GM21723 (cell line): ENCODE data around the gene NT5DC3.

ENCODE experiments used
- ATAC-seq: cut with Tn5 transposase; IDR thresholded peaks from one replicate; pipeline ENCODE4 v1.9.1; 2021; ENCODE audit warnings: mild to moderate bottlenecking, moderate library complexity; ENCODE audit not compliant: unreplicated experiment

NT5DC3 gene

GRCh38 chr12:103840876-103841689, at the start of gene NT5DC3:
Gene NT5DC3 (minus strand): TSS chr12:103841234. CDS start chr12:103841156, 78 bp downstream.
- ATAC-seq = peak; percentile 74

- no peak for ATAC-seq
These were observed 46.7 kb upstream of the NT5DC3 start for GRCh38 chr12:103887738-103888137.

DNA sequence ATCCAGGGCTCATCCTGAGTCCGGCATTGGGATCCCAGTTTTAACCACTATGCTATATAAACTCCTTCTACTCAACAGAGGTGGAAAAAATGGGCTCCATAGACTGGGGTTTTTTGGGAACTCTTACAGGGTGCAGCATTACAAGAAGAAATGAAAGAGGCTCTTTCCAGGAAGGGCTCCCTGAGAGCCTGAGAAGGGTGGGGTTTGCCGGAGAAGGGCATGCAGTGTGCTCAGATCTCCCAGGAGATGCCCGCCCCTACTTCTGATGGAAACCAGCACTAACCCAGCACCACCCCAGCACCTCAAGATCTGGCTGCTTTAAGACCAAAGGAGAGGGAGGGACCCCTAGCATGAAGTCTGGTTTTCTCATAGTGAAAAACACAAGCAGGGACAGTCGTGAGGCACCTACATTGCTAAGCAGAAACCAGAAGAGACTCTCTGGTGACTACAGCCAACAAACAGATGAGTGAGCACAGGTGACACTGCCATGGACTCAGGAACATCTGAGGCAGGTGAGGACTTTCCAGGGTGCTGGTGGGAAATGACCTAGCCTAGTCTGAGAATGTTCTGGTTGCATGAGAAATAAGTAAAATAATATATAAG, 45.3 kb upstream of the NT5DC3 start:
- no peak for ATAC-seq

- no peak for ATAC-seq
These were observed 43.3 kb upstream of the NT5DC3 start for GRCh38 chr12:103884316-103884715.

DNA sequence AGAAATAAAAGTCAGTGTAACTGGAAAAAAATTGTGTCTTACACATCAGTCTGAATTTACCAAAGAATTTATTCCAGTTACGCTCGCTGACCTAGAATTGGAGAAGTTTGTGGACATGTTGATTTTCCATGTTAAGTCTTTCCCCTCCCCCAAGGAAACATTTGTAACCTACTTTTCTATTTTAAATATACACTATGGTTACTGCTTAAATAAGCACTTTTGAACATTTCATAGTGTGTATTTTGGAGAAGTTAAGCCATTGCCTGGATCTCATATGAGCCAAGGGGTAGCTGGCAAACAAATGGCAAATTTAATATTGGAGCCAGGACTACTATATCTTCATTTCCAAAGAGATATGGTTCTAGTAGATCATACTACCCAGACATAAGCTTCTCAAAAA, 42.9 kb upstream of the NT5DC3 start:
- no peak for ATAC-seq

- ATAC-seq = no peak
These were observed 42.0 kb upstream of the NT5DC3 start for GRCh38 chr12:103882861-103883596.

- no peak for ATAC-seq
These were observed 40.2 kb upstream of the NT5DC3 start for GRCh38 chr12:103881261-103881660.

DNA sequence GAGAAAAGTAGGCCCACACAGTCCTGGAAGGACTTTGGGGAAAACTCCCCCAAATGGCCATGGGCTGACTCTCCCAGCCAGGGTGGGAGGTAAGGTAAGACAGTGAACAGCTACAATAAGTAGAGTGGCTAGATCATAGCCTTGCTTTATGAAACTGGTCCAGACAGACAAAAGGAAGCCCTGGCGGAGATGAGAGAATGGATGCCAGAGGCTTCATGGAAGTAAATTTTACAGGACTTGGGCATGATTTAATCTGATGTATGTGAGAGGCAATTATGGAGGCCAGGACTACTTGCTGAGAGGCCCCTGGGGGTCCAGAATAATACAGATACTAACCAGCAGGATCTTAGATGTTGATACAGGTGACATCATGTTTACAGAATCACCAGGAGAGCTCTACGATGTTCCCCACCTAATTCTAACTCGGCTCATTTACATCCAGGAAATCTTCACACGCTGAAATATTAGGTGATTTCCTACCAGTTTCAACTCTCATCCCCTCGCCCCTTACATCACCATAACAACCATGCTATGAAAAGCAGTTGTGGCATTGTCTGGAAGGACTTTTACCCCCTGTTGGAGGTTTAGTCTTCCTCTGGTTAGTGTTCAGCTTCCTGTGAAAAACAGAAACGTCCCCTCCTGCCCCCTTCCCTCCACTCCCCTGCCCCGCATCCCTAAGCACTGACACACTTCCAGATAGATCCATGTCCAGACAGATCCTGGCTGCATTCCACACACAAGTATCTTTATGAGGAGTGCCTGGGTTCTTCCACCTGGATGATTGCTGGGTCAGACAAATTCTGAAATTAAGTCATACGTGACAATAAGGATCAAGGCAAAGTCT, 39.5 kb upstream of the NT5DC3 start:
- ATAC-seq = peak; percentile 38

GRCh38 chr12:103879878-103880277, 38.8 kb upstream of the NT5DC3 start:
- ATAC-seq = no peak

GRCh38 chr12:103879048-103879692, 38.1 kb upstream of the NT5DC3 start:
- no peak for ATAC-seq

- ATAC-seq = peak; percentile 67
These were observed 37.0 kb upstream of the NT5DC3 start for GRCh38 chr12:103877934-103878510.

DNA sequence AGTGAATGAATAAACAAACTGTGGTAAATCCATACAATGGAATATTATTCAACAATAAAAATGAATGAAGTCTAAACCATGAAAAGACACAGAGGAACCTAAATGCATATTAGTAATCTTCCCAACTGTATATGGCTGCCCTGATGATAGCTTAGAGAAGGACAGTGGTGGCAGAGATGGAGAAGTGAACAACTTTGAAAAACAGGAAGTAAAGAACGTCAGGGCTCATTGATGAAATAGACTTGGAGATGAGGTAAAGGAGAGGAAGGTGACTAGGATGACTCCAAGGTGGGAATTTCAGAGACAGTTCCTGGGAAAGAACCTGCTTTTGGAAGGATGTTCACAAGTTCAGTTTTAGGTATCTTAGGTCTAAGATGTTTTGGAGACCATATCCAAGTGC, 36.3 kb upstream of the NT5DC3 start:
- ATAC-seq = no peak

DNA sequence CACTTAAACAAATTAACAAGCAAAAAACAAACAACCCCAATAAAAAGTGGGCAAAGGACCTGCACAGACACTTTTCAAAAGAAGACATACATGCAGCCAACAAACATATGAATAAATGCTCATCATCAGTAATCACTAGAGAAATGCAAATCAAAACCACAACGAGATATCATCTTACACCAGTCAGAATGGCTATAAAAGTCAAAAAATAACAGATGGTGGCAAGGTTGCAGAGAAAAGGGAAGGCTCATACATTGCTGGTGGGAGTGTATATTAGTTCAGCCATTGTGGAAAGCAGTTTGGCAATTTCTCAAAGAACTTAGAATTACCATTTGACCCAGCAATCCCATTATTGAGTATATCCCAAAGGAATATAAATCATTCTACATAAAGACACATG, 34.6 kb upstream of the NT5DC3 start:
- ATAC-seq = no peak

- no peak for ATAC-seq
These were observed 27.2 kb upstream of the NT5DC3 start for GRCh38 chr12:103868215-103868614.

DNA sequence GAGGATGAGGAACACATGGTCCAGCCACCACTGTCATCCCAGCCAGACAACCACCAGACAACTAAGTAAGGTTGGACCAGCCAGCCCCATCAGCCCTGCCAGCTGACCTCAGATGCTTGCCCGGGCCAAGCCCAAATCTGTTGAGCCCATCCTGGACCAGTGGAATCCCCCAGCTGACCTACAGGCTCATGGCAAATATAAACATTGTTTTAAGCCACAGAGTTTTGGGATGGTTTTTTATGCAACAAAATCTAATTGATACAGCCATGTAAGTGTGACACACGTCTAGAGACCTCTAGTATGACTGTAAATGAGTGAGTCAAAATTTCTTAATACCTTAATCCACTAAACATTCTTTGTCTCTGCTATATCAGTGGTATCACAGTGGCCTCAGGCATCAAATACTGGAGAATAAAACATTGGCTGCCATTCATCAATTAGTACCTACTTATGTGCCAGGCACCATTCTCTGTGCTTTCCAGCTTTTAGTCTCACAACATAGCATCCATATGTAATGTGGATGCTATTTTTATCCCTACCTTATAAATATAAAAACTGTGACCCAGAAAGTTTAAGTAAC, 24.2 kb upstream of the NT5DC3 start:
- no peak for ATAC-seq

GRCh38 chr12:103864710-103865109, 23.7 kb upstream of the NT5DC3 start:
- no peak for ATAC-seq

GRCh38 chr12:103858953-103859601, 18.0 kb upstream of the NT5DC3 start:
- no peak for ATAC-seq

- ATAC-seq = no peak
These were observed 17.3 kb upstream of the NT5DC3 start for GRCh38 chr12:103858335-103858734.

DNA sequence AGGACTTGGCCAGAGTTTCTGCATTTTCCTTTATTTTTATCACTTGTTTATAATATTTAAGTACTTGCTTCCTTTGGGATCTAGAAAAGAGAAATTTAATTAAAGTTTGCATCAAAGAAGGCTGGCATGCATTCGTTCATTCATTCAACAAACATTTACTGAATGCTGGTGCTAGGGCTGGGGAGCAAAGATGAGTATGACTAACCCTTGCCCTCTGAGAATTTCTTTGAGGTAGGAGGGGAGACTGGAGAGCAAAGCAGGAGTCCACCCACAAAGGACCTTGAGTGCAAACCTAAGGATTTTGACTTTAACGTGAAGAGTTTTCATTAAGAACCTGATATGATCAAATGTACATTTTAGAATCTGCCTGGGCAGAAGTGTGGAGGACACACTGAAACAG, 16.1 kb upstream of the NT5DC3 start:
- no peak for ATAC-seq
